Caco-2 (cell line): ENCODE data around the gene GFY. TPM values are rescaled to one million over a fixed set of nuclear protein-coding genes. Genes with fewer than 3 reads are reported as not detected.

Source experiments
- BruUV-seq: library from RNA; stranded (reverse); fragments of 400-500 nt; replicated peaks from 2 replicates; lab custom pipeline; 2021; lab: Mats Ljungman, UMichigan
- CTCF ChIA-PET: fragments of 300-600 bp; sonication (Branson Sonifier 250); formaldehyde crosslinking; loops from one replicate; lab custom pipeline; 2022; ENCODE audit warnings: antibody characterized with exemption; lab: Charles Lee
- POLR2A ChIA-PET: fragments of 300-600 bp; sonication (Branson Sonifier 250); formaldehyde crosslinking; loops from one replicate; lab custom pipeline; 2022; ENCODE audit warnings: antibody characterized with exemption; lab: Charles Lee
- DNase-seq, 2 experiments: peaks; one replicate each; pipeline versions ENCODE4 v3.0.0 to v3.0.0-alpha.2; 2020 to 2022
- H3K27me3 ChIP-seq: replicated peaks from 2 replicates; pipeline ENCODE4 v1.6.0; 2011; ENCODE audit warnings: low read length; ENCODE audit not compliant: control insufficient read depth, insufficient read depth
- H3K36me3 ChIP-seq: 2 replicates; pipeline ENCODE4 v1.5.1; 2011; ENCODE audit warnings: low read length; ENCODE audit not compliant: control insufficient read depth, insufficient read depth
- H3K4me1 ChIP-seq: fragments of 250-450 bp; sonication (Bioruptor Pico); 2 replicates; pipeline ENCODE4 v1.5.1; 2020; ENCODE audit warnings: mild to moderate bottlenecking
- H3K4me3 ChIP-seq: 2 replicates; pipeline ENCODE4 v1.5.1; 2011; ENCODE audit warnings: low read depth, mild to moderate bottlenecking, control low read depth, low read length
- H3K9me3 ChIP-seq: fragments of 250-450 bp; sonication (Bioruptor Pico); 2 replicates; pipeline ENCODE4 v1.5.1; 2020; ENCODE audit warnings: mild to moderate bottlenecking, moderate library complexity
- H3K27ac Mint-ChIP-seq: one replicate; pipeline ENCODE4 v1.8.0; 2022; ENCODE audit warnings: mixed read lengths; ENCODE audit not compliant: unreplicated experiment
- H3K27me3 Mint-ChIP-seq: one replicate; pipeline ENCODE4 v1.8.0; 2022; ENCODE audit warnings: mixed read lengths; ENCODE audit not compliant: insufficient read depth, unreplicated experiment
- H3K36me3 Mint-ChIP-seq: one replicate; pipeline ENCODE4 v1.8.0; 2022; ENCODE audit warnings: mild to moderate bottlenecking, mixed read lengths; ENCODE audit not compliant: insufficient read depth, unreplicated experiment
- H3K4me1 Mint-ChIP-seq: one replicate; pipeline ENCODE4 v1.8.0; 2022; ENCODE audit warnings: low read depth, mixed read lengths; ENCODE audit not compliant: unreplicated experiment
- H3K4me3 Mint-ChIP-seq: one replicate; pipeline ENCODE4 v1.8.0; 2022; ENCODE audit warnings: mild to moderate bottlenecking, moderate library complexity, mixed read lengths; ENCODE audit not compliant: unreplicated experiment
- H3K9me3 Mint-ChIP-seq: one replicate; pipeline ENCODE4 v1.8.0; 2022; ENCODE audit warnings: mixed read lengths; ENCODE audit not compliant: unreplicated experiment
- intact Hi-C: fragments of 100-400 bp; cut with micrococcal nuclease; formaldehyde crosslinking; loops from one replicate; pipeline ENCODE4 v1.10.0; 2022; ENCODE audit not compliant: unreplicated experiment
- total RNA-seq: library from RNA; stranded (reverse); gene quantifications from 2 replicates; pipeline ENCODE4 v1.2.3, GENCODE V29; 2022
- TF ChIP-seq, protein P1 (sequence below), 2 experiments: fragments of 200-600 bp in 1 of 2; IDR thresholded peaks; 1 replicate in 1 of 2; 2 replicates in 1 of 2; pipeline versions ENCODE4 v1.5.1 to v1.8.0; 2011 to 2022; ENCODE audit warnings: antibody characterized with exemption in 1 of 2, control low read depth in 1 of 2, inconsistent platforms in 1 of 2, low read depth in 1 of 2, low read length in 1 of 2, mild to moderate bottlenecking in 1 of 2, moderate library complexity in 1 of 2; ENCODE audit not compliant: insufficient read depth in 1 of 2, severe bottlenecking in 1 of 2, unreplicated experiment in 1 of 2

GFY gene
- total RNA-seq, 1 experiment from 2014 or later, result 0.25 TPM

- no peak for DNase-seq
- Histone ChIP-seq H3K4me3 (no peak overlapping the region), H3K27me3 (peaks cover 2% of the 10 kb centered on the region; the same call in 1 of the 2 replicates), H3K4me1 (peaks cover 29% of the 10 kb centered on the region), H3K9me3 (no peaks in the 10 kb centered on the region), H3K36me3 (no peaks in the 10 kb centered on the region)
- ChIA-PET CTCF (interaction anchor here (1.0 kb wide), 1 partner anchor 10 kb away, joined by 3 read pairs; no protein-coding TSS in a partner anchor), POLR2A (no interaction called here)
- H3K36me3 Mint-ChIP-seq, result no peaks in the 10 kb centered on the region
- H3K4me1 Mint-ChIP-seq, result peaks cover 25% of the 10 kb centered on the region
- peak overlapping the region; percentile 64 for H3K4me3 Mint-ChIP-seq
- no TSS peak for BruUV-seq
- peaks cover 42% of the 10 kb centered on the region for H3K27me3 Mint-ChIP-seq
- TF ChIP-seq, protein P1, sequence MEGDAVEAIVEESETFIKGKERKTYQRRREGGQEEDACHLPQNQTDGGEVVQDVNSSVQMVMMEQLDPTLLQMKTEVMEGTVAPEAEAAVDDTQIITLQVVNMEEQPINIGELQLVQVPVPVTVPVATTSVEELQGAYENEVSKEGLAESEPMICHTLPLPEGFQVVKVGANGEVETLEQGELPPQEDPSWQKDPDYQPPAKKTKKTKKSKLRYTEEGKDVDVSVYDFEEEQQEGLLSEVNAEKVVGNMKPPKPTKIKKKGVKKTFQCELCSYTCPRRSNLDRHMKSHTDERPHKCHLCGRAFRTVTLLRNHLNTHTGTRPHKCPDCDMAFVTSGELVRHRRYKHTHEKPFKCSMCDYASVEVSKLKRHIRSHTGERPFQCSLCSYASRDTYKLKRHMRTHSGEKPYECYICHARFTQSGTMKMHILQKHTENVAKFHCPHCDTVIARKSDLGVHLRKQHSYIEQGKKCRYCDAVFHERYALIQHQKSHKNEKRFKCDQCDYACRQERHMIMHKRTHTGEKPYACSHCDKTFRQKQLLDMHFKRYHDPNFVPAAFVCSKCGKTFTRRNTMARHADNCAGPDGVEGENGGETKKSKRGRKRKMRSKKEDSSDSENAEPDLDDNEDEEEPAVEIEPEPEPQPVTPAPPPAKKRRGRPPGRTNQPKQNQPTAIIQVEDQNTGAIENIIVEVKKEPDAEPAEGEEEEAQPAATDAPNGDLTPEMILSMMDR (IDR thresholded peaks at IDR 0.05; ENCODE audit: insufficient read depth in 1 of 2, low read depth in 1 of 2, low read length in 1 of 2, severe bottlenecking in 1 of 2, unreplicated experiment in 1 of 2), result no peak
- H3K9me3 Mint-ChIP-seq, result no peaks in the 10 kb centered on the region
- intact Hi-C loops, result no loop called here
- no peak overlapping the region for H3K27ac Mint-ChIP-seq
These were observed 2.2 kb downstream of the GFY start for GRCh38 chr19:49427339-49427738.

DNA sequence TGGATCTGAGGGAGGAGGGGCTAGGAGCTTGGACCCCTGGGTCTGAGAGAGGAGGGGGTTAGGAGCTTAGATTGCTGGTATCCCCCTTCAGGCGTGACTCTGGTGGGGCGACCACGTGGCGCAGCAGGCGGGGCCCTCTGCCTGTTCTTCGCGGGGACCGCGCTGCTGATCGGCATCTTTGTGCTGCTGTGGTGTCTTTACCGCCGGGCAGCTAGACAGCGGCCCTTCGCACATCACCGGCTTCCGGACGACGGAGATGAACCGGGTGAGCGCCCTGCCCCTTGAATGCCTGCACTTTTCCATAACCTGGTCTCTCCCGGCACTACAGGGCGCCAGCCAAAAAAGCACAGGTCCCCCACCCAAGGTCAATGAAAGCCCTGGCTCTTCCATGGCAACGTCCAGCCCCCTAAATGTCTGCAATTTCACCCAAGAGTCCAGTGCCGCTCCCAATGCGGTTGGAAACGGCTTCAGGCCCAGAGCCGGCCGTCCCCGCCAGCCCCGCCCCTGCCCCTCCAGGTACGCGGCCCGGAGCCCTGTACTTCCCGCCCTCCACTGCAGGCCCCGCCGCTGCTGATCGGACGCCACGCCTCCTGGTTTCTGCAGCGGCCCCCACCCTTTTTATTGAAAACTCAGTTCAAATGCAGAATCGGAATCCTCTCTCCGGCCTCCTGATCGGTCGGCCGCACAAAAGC, 2.8 kb downstream of the GFY start:
- DNase-seq, result peak in 1 of 2 experiments; percentile 62
- intact Hi-C loops, result no loop called here
- Histone ChIP-seq H3K4me3 (peak overlapping the region; percentile 23), H3K9me3 (no peaks in the 10 kb centered on the region), H3K4me1 (peaks cover 22% of the 10 kb centered on the region), H3K27me3 (no peaks in the 10 kb centered on the region; the same call in 1 of the 2 replicates), H3K36me3 (no peaks in the 10 kb centered on the region)
- Mint-ChIP-seq H3K4me3 (peak overlapping the region; percentile 64), H3K9me3 (no peaks in the 10 kb centered on the region), H3K36me3 (no peaks in the 10 kb centered on the region), H3K27ac (no peak overlapping the region), H3K4me1 (peaks cover 25% of the 10 kb centered on the region), H3K27me3 (peaks cover 37% of the 10 kb centered on the region)
- no TSS peak for BruUV-seq
- ChIA-PET CTCF (no interaction called here), POLR2A (no interaction called here)
- TF ChIP-seq, protein P1 (IDR thresholded peaks at IDR 0.05; ENCODE audit: insufficient read depth in 1 of 2, low read depth in 1 of 2, low read length in 1 of 2, severe bottlenecking in 1 of 2, unreplicated experiment in 1 of 2), result no peak

DNA sequence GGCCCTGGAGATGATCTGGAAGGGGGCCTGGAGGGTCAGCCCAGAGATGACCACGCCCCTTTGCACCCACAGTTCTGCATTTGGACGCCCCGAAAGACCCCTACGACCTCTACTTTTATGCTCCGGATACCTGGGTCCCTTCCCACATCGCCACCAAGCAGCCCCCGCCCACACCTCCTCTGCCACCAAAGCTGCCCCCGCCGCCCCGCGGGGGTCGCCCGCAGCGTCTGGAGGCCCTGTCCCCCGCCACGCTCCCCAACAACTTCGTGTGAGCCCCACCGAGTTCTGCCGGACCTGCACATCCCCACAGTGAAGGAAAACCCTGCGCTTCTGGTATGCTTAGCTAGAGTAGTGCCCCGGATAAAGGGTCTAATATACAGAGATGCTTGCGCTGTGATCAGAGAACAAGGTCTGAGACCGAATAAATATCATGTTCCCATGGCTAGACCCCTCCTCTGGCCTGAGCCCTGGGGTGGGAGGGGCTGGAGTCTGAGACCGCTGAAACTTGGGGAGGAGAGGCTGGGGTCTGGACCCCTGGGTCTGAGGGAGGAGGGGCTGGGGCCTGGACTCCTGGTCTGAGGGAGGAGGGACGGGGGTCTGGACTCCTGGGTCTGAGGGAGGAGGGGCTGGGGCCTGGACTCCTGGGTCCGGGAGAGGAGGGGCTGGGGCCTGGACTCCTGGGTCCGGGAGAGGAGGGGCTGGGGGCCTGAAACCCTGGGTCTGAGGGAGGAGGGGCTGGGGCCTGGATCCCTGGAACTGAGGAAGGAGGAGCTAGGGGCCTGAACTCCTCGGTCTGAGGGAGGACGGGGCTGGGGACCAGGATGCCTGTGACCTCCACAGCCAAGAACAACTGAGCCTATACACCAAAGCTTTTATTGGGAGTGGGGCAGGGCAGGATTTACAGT, 3.6 kb downstream of the GFY start:
- no peaks in the 10 kb centered on the region for H3K36me3 ChIP-seq
- DNase-seq, result no peak
- peaks cover 32% of the 10 kb centered on the region for H3K27me3 Mint-ChIP-seq
- H3K4me1 Mint-ChIP-seq, result peaks cover 20% of the 10 kb centered on the region
- ChIA-PET CTCF (no interaction called here), POLR2A (no interaction called here)
- H3K4me3 ChIP-seq, result 0 out of 2 replicates have a peak overlapping the region, but pooled peaks have one; percentile 1
- no peaks in the 10 kb centered on the region for H3K9me3 Mint-ChIP-seq
- H3K9me3 ChIP-seq, result no peaks in the 10 kb centered on the region
- TF ChIP-seq, protein P1 (IDR thresholded peaks at IDR 0.05; ENCODE audit: insufficient read depth in 1 of 2, low read depth in 1 of 2, low read length in 1 of 2, severe bottlenecking in 1 of 2, unreplicated experiment in 1 of 2), result no peak
- BruUV-seq, result no TSS peak
- H3K36me3 Mint-ChIP-seq, result no peaks in the 10 kb centered on the region
- no peaks in the 10 kb centered on the region; the same call in 1 of the 2 replicates for H3K27me3 ChIP-seq
- peak overlapping the region; percentile 64 for H3K4me3 Mint-ChIP-seq
- no peak overlapping the region for H3K27ac Mint-ChIP-seq
- H3K4me1 ChIP-seq, result peaks cover 16% of the 10 kb centered on the region
- intact Hi-C loops, result no loop called here
